ENCODE measurements around the gene MIA. TPM values are rescaled to one million over a fixed set of nuclear protein-coding genes. Genes with fewer than 3 reads are reported as not detected.

Gene MIA
- total RNA-seq, 1 experiment from 2014 or later, result 49.3 TPM

GRCh38 chr19:40785526-40785925, 10.2 kb downstream of the MIA start:
- no peaks in the 10 kb centered on the region for H3K4me1 Mint-ChIP-seq (ENCODE audit: low read depth, unreplicated experiment)
- no peak for TF ChIP-seq CTCF (IDR thresholded peaks at IDR 0.05; ENCODE audit: unreplicated experiment)
- CTCF ChIA-PET, result no interaction called here
- no peak overlapping the region for H3K27ac Mint-ChIP-seq (ENCODE audit: unreplicated experiment)
- H3K36me3 Mint-ChIP-seq (ENCODE audit: insufficient read depth, unreplicated experiment), result peaks cover 33% of the 10 kb centered on the region
- DNase-seq, result no peak
- no TSS peak for BruUV-seq (replicated peaks)
- no peaks in the 10 kb centered on the region for H3K27me3 Mint-ChIP-seq (ENCODE audit: unreplicated experiment)
- intact Hi-C loops (cut with micrococcal nuclease; ENCODE audit: unreplicated experiment), result no loop called here
- H3K4me3 Mint-ChIP-seq (ENCODE audit: low read depth, unreplicated experiment), result no peak overlapping the region
- H3K9me3 Mint-ChIP-seq (ENCODE audit: low read depth, unreplicated experiment), result no peaks in the 10 kb centered on the region

GRCh38 chr19:40786060-40787037, 11.0 kb downstream of the MIA start:
- Mint-ChIP-seq H3K4me1 (ENCODE audit: low read depth, unreplicated experiment) (no peaks in the 10 kb centered on the region), H3K36me3 (ENCODE audit: insufficient read depth, unreplicated experiment) (peaks cover 30% of the 10 kb centered on the region), H3K4me3 (ENCODE audit: low read depth, unreplicated experiment) (no peak overlapping the region), H3K27me3 (ENCODE audit: unreplicated experiment) (no peaks in the 10 kb centered on the region), H3K9me3 (ENCODE audit: low read depth, unreplicated experiment) (no peaks in the 10 kb centered on the region), H3K27ac (ENCODE audit: unreplicated experiment) (no peak overlapping the region)
- CTCF ChIA-PET, result interaction anchor here (0.5 to 0.6 kb wide), 3 partner anchors 28 to 397 kb away, joined by 3 read pairs; no protein-coding TSS in a partner anchor
- intact Hi-C loops (cut with micrococcal nuclease; ENCODE audit: unreplicated experiment), result no loop called here
- BruUV-seq (replicated peaks), result no TSS peak
- no peak for TF ChIP-seq CTCF (IDR thresholded peaks at IDR 0.05; ENCODE audit: unreplicated experiment)
- DNase-seq, result no peak

- TF ChIP-seq CTCF (IDR thresholded peaks at IDR 0.05; ENCODE audit: unreplicated experiment), result no peak
- Mint-ChIP-seq H3K27ac (ENCODE audit: unreplicated experiment) (no peak overlapping the region), H3K4me1 (ENCODE audit: low read depth, unreplicated experiment) (no peaks in the 10 kb centered on the region), H3K27me3 (ENCODE audit: unreplicated experiment) (no peaks in the 10 kb centered on the region), H3K4me3 (ENCODE audit: low read depth, unreplicated experiment) (no peak overlapping the region), H3K36me3 (ENCODE audit: insufficient read depth, unreplicated experiment) (peaks cover 19% of the 10 kb centered on the region), H3K9me3 (ENCODE audit: low read depth, unreplicated experiment) (no peaks in the 10 kb centered on the region)
- DNase-seq, result no peak
- BruUV-seq (replicated peaks), result no TSS peak
- CTCF ChIA-PET, result no interaction called here
- intact Hi-C loops (cut with micrococcal nuclease; ENCODE audit: unreplicated experiment), result no loop called here
Measured at GRCh38 chr19:40791349-40791748, 16.0 kb downstream of the MIA start.

GRCh38 chr19:40791996-40792395, 16.7 kb downstream of the MIA start:
- H3K36me3 Mint-ChIP-seq (ENCODE audit: insufficient read depth, unreplicated experiment), result peaks cover 24% of the 10 kb centered on the region
- intact Hi-C loops (cut with micrococcal nuclease; ENCODE audit: unreplicated experiment), result no loop called here
- TF ChIP-seq CTCF (IDR thresholded peaks at IDR 0.05; ENCODE audit: unreplicated experiment), result no peak
- CTCF ChIA-PET, result no interaction called here
- no peaks in the 10 kb centered on the region for H3K27me3 Mint-ChIP-seq (ENCODE audit: unreplicated experiment)
- no peak for DNase-seq
- no peak overlapping the region for H3K27ac Mint-ChIP-seq (ENCODE audit: unreplicated experiment)
- BruUV-seq (replicated peaks), result no TSS peak
- no peak overlapping the region for H3K4me3 Mint-ChIP-seq (ENCODE audit: low read depth, unreplicated experiment)
- H3K4me1 Mint-ChIP-seq (ENCODE audit: low read depth, unreplicated experiment), result no peaks in the 10 kb centered on the region
- no peaks in the 10 kb centered on the region for H3K9me3 Mint-ChIP-seq (ENCODE audit: low read depth, unreplicated experiment)

All from Calu3 (cell line).